ENCODE measurements around the gene CARMIL3.

Gene CARMIL3

DNA sequence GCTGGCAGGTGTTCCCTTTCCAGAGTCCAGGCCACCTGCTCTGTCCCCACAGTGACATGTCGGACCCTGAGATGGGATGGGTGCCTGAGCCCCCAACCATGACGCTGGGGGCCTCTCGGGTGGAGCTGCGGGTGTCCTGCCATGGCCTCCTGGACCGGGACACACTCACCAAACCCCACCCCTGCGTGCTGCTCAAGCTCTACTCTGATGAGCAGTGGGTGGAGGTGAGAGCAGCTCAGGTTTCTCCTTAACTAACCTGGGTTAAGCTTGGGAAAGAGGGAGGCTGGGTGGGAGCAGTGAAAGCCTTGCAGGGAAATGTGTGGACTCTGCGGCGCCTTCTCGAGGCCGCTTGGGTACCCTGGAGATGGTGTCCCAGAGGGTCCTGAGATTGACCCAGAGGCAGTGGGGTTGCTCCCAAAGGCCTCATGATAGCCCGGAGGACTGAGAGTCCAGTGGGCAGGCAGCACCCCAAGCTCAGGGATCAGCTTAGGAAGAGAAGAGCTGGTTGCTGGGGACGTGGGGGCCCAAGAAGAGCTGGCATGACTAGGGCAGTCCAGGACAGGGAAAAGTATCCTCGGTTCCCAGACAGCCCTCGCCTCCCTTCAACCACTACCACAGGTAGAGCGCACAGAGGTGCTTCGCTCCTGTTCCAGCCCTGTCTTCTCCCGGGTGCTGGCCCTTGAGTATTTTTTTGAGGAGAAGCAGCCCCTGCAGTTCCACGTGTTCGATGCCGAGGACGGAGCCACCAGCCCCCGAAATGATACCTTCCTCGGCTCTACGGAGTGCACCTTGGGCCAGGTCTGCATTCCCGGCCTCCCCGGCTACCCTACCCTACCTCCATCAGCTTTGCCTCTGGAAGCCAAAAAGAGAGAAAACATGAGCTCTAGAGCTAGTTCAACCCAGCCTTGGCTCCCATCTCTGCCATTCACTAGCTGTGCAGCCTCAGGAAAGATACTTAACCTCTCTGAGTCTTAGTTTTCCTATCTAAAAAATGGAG lies 21.4 kb downstream of the CARMIL3 start:
- Mint-ChIP-seq H3K4me1 (peaks cover 17% of the 10 kb centered on the region), H3K27ac (no peak overlapping the region), H3K27me3 (peaks cover 5% of the 10 kb centered on the region), H3K36me3 (ENCODE audit: low read depth) (no peaks in the 10 kb centered on the region), H3K4me3 (no peak overlapping the region), H3K9me3 (no peaks in the 10 kb centered on the region)
- ATAC-seq (no peak), DNase-seq (no peak)

DNA sequence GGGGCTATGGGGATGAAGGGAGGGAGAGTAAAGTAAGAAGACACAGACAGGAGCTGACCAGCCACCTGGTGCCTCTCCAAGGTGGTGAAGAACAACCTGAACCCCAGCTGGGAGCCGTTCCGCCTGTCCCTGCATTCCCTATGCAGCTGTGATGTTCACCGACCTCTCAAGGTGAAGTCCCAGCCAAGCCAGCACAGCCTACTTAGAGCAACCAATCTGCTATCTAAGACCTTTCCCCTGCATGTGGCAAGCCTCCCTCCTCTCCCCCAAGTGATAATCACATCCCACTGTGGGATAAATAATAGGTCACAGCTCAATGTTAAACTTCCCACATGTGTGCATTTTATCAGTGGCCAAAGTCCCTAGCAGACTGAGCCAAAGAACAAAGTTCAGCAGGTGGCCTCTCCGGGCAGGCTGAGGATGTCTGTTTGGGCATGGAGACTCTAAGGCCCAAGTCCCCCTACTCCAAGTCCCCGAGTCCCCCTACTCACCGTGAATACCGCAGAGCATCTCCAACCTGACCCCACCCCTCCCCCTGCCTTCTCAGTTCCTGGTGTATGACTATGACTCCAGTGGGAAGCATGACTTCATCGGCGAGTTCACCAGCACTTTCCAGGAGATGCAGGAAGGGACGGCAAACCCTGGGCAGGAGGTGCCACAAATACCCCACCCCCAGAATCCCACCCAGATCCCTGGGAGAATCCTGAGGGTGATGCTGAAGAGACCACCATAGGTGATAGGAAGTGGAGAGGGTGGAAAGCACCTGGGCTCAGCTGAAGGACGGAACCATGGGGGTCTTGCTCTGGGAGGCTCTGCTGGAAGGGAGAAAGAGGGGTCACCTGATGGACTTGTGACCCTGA lies 23.0 kb downstream of the CARMIL3 start:
- H3K9me3 Mint-ChIP-seq = no peaks in the 10 kb centered on the region
- ATAC-seq = no peak
- no peaks in the 10 kb centered on the region for H3K36me3 Mint-ChIP-seq (ENCODE audit: low read depth)
- H3K27me3 Mint-ChIP-seq = peaks cover under 1% of the 10 kb centered on the region
- peaks cover 18% of the 10 kb centered on the region for H3K4me1 Mint-ChIP-seq
- no peak overlapping the region for H3K27ac Mint-ChIP-seq
- no peak for DNase-seq
- no peak overlapping the region for H3K4me3 Mint-ChIP-seq

DNA sequence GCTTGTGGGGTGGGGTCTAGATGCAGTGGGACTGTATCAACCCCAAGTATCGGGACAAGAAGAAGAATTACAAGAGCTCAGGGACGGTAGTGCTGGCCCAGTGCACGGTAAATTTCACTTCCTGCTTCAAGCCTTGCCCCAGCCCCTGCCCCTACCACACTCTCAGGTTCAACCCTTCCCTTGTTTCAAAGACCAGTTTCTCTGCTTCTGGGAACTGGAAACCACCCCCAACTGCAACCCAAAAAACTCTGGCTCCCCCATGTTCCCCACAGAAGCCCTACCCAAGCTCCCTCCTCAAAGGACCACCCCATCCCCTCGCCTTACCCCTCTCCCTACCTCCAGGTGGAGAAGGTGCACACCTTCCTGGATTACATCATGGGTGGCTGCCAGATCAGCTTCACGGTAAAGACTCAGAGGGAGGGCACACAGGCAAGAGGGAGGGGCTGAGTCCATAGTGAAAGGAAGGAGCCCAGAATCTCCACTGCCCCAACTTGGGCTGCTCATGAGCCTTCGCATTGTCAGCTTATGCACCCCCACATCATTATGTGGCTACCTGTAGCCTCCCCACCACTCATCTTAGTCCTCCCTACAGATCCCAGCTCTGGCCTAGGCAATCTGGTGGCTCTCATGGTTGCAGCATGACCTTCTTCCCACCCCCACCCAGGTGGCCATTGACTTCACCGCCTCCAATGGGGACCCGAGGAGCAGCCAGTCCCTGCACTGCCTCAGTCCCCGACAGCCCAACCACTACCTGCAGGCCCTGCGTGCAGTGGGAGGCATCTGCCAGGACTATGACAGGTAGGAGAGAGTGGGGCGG lies 23.9 kb downstream of the CARMIL3 start:
- ATAC-seq = no peak
- no peak overlapping the region for H3K27ac Mint-ChIP-seq

DNA sequence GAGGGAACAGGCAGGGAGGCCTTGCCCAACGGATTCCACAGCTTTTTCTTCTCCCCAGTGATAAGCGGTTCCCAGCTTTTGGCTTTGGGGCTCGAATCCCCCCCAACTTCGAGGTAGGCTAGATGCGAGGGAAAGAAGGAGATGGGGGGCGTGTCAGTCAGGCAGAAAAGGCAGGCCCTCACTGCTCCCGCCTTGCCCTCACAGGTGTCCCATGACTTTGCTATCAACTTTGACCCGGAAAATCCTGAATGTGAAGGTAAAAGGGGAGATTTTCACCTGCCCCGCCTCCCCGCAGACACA lies 24.4 kb downstream of the CARMIL3 start:
- Mint-ChIP-seq H3K36me3 (ENCODE audit: low read depth) (no peaks in the 10 kb centered on the region), H3K9me3 (no peaks in the 10 kb centered on the region), H3K4me1 (peaks cover 18% of the 10 kb centered on the region), H3K27me3 (no peaks in the 10 kb centered on the region), H3K4me3 (no peak overlapping the region), H3K27ac (no peak overlapping the region)
- DNase-seq (no peak), ATAC-seq (no peak)

More for the DNA sequence above, 23.9 kb downstream of the CARMIL3 start:
- Mint-ChIP-seq H3K36me3 (ENCODE audit: low read depth) (no peaks in the 10 kb centered on the region), H3K27me3 (no peaks in the 10 kb centered on the region), H3K9me3 (no peaks in the 10 kb centered on the region), H3K4me1 (peaks cover 20% of the 10 kb centered on the region), H3K4me3 (no peak overlapping the region)
- DNase-seq = no peak

DNA sequence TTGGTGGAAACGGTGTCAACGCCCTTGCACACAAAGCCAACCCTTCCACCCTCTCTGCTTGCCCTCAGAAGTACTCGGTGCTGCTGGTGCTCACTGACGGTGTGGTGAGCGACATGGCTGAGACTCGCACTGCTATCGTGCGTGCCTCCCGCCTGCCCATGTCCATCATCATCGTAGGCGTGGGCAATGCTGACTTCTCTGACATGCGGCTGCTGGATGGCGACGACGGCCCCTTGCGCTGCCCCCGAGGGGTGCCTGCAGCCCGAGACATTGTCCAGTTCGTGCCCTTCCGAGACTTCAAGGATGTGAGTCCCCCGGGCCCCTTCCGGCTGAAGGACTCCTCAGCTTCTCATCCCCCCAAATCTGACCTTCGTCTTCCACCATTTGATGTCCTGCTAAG lies 25.3 kb downstream of the CARMIL3 start:
- Mint-ChIP-seq H3K9me3 (no peaks in the 10 kb centered on the region), H3K36me3 (ENCODE audit: low read depth) (no peaks in the 10 kb centered on the region), H3K27me3 (no peaks in the 10 kb centered on the region), H3K27ac (no peak overlapping the region), H3K4me1 (peaks cover 22% of the 10 kb centered on the region), H3K4me3 (no peak overlapping the region)
- no peak for DNase-seq
- no peak for ATAC-seq

DNA sequence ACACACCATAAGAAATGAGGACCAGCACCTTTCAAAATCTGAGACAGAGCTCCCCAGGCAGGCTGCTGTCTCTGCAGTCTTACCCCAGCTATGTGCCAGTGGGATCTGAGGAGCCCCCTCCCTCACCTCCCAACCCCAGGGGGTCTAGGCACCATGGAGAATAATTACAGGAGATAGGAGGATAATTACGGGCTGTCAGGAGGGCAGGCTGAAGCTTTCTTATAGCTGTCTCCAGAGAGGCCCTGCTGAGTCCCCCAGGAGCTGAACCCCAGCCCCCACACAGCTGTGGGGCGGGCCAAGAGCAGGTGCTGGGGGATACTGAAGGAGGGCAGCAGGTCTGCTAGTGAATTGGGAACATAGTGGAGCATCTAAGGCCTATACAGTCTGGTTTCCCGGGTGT lies 26.3 kb downstream of the CARMIL3 start:
- peaks cover 25% of the 10 kb centered on the region for H3K4me1 Mint-ChIP-seq
- H3K4me3 Mint-ChIP-seq = no peak overlapping the region
- ATAC-seq = no peak
- H3K9me3 Mint-ChIP-seq = no peaks in the 10 kb centered on the region
- H3K36me3 Mint-ChIP-seq (ENCODE audit: low read depth) = no peaks in the 10 kb centered on the region
- no peaks in the 10 kb centered on the region for H3K27me3 Mint-ChIP-seq
- H3K27ac Mint-ChIP-seq = no peak overlapping the region
- no peak for DNase-seq

DNA sequence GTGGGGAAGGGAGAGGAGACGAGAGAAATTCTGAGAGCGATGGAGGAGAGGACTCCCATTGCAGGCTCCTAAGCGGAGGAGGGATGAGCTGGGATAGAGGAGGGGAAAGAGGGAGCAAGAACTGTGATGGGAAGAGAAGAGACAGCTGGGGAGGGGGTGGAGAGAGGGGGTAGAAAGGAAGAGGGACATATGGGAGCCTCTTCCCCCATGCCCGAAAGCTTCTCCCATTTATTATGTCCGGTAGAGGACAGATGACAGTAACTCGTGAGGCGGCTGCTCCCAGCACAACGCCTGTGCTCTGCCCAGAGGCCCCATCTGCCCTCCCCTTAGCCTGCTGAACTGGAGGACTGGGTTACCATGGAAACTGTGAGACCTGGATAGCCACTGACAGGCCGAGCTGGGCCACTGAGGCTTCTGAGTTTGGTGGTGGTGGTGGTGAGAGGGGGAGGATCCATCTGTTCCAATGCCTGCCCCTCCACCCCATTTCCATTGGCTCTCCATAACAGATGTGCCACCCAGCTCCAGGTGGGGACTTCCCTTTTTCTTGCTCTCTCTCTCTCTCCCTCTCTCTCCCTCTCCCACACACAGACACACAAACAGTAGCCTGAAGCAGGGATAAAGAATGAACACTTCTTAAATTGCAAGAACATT lies 27.8 kb downstream of the CARMIL3 start:
- Mint-ChIP-seq H3K36me3 (ENCODE audit: low read depth) (no peaks in the 10 kb centered on the region), H3K9me3 (no peaks in the 10 kb centered on the region), H3K27me3 (no peaks in the 10 kb centered on the region), H3K27ac (no peak overlapping the region), H3K4me1 (peaks cover 27% of the 10 kb centered on the region), H3K4me3 (no peak overlapping the region)
- no peak for DNase-seq
- no peak for ATAC-seq

DNA sequence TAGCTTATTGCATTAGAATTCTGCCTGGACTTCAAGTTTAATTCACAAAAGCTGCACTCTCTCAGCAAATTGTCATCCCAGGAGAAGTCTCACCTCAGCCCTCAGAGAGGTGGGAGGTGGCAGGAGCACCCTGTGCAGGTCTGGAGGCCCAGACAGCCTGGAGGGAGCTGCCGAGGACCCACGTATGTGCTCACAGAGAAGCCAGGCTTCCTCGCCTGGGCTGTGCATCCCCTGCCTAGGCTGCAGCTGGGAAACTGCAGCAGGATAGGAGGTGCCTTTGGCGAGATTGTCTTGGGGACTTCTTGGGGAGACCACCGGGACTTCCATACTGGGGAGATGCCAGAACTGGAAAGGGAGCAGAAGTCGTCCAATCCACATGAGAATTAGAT lies 28.3 kb downstream of the CARMIL3 start:
- Mint-ChIP-seq H3K9me3 (no peaks in the 10 kb centered on the region), H3K27ac (no peak overlapping the region), H3K4me1 (peaks cover 26% of the 10 kb centered on the region), H3K4me3 (peak overlapping the region; percentile 77), H3K27me3 (no peaks in the 10 kb centered on the region), H3K36me3 (ENCODE audit: low read depth) (no peaks in the 10 kb centered on the region)
- ATAC-seq (no peak), DNase-seq (no peak)

DNA sequence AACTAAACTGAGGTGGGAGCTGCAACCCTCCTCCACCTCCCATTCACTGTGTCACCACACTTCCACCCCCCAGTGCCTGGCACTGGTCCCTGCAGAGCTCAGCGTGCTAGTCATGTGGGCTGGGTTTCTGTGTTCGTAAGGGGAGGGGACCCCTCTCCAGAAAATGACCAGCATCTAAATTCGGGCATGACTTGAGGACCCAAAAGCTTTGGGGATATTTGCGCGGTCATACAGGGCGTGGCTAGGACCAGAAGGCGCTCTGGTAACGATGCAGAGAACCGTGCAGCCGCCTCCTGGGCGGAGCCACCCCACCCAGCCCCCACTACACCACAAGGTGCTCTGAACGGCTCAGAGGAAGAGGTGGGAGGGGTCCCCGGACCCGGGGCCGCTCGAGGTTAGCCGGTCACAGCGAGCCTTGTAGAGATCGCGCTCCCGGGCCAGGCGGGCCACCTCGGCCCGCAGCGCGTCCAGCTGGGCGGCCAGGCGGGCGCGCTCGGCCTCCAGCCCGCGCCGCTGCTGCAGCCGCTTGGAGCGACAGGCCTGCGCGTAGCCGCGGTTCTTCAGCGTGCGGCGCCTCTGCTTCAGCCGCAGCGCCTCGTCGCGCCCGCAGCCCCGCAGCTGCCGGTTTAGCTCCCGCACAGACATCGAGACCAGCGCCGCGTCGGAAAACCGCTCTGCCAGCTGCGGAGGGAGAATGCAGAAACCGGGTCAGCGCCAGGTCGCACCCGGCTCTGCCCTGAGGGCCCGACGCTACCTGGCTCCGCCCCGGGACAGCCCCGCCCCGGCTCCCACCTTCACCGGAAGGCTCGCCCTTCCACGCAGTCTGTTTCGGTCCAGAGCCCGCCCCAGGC lies 29.3 kb downstream of the CARMIL3 start:
- H3K36me3 Mint-ChIP-seq (ENCODE audit: low read depth) = no peaks in the 10 kb centered on the region
- H3K27ac Mint-ChIP-seq = peak overlapping the region; percentile 67
- H3K4me1 Mint-ChIP-seq = peaks cover 19% of the 10 kb centered on the region
- H3K9me3 Mint-ChIP-seq = no peaks in the 10 kb centered on the region
- peak overlapping the region; percentile 77 for H3K4me3 Mint-ChIP-seq
- DNase-seq (peak; percentile 74), ATAC-seq (peak; percentile 93)
- H3K27me3 Mint-ChIP-seq = no peaks in the 10 kb centered on the region

DNA sequence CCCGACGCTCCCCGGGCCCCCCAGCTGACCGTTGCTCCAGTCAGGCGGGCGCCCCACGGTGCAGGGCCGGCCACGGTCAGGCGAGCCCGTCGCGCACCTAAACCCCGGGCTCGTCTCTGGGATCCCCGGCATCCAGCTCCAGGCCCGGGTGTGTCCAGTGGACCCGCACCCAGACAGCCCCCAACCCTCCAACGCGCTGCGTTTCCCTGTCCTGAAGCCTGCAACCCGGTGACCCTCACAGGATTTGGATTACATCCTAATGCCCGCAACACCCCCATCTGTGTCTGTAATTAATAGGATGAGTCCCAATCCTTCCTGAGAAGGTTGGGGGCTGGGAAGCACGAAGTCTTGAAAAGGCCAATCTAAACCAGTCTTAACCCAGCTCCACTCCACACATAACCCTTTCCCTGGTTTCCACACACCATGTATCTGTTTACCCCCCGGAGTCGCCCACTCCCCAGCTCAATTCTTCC lies 30.0 kb downstream of the CARMIL3 start:
- peaks cover 19% of the 10 kb centered on the region for H3K4me1 Mint-ChIP-seq
- no peaks in the 10 kb centered on the region for H3K36me3 Mint-ChIP-seq (ENCODE audit: low read depth)
- H3K9me3 Mint-ChIP-seq = no peaks in the 10 kb centered on the region
- no peaks in the 10 kb centered on the region for H3K27me3 Mint-ChIP-seq
- H3K27ac Mint-ChIP-seq = peak overlapping the region; percentile 68
- peak overlapping the region; percentile 77 for H3K4me3 Mint-ChIP-seq
- no peak for ATAC-seq
- DNase-seq = no peak

DNA sequence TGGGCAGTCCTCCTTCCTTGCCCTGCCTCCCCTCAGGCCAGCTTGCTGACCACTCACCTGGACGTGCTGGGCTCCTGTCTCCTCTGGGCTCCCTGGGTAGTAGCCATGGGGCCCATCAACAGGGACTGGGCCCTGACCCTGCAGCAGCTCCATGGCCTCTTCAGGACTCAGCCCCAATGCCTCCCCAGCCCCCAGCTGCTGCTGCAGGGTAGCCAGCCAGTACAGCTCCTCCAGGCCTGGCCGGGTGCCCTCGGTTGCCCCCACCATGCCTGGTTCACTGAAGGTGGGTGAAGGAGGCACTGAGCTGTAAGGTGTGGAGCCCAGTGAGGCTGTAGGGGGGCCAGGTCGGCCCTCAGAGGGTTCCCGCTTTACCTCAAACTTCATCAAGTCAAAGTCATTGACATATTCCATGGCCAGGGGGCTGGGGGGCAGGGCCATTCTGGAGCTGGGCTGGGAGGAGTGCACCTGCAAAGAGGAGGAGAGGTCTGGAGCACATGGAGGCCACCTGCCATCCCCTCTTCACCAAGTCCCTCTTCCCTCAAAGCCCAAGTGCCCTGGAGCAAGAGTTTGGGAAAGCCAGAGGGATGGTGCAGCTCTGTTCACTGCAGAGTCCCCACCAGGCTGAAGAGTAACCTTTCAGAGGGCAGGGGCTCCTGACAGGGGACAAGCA lies 30.7 kb downstream of the CARMIL3 start:
- H3K9me3 Mint-ChIP-seq = no peaks in the 10 kb centered on the region
- no peak overlapping the region for H3K27ac Mint-ChIP-seq
- peak overlapping the region; percentile 69 for H3K4me3 Mint-ChIP-seq

DNA sequence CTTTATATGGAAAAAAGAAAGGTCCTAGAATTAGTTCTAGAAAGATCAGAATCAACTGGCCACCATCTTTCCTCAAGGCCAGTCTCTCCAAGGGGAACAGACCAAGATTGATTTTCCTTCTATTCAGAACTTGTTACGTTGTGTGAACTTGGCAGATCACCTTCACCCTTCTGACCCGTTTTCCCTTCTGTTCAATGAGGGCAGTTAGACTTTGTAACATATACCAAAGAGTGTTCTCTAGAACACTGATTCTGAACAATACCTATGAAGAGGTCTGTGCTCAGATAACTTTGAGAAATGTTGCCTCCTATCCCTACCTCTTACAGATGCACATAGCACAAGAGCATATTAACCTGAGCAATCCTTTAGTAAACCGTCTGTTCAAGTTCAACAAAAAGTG lies 31.7 kb downstream of the CARMIL3 start:
- Mint-ChIP-seq H3K27ac (no peak overlapping the region), H3K4me1 (peaks cover 19% of the 10 kb centered on the region), H3K4me3 (no peak overlapping the region), H3K27me3 (no peaks in the 10 kb centered on the region), H3K9me3 (no peaks in the 10 kb centered on the region), H3K36me3 (ENCODE audit: low read depth) (no peaks in the 10 kb centered on the region)
- DNase-seq = no peak
- ATAC-seq = no peak

More for the DNA sequence above, 30.7 kb downstream of the CARMIL3 start:
- DNase-seq = no peak
- Mint-ChIP-seq H3K36me3 (ENCODE audit: low read depth) (no peaks in the 10 kb centered on the region), H3K4me1 (peaks cover 19% of the 10 kb centered on the region), H3K27me3 (no peaks in the 10 kb centered on the region)
- no peak for ATAC-seq

DNA sequence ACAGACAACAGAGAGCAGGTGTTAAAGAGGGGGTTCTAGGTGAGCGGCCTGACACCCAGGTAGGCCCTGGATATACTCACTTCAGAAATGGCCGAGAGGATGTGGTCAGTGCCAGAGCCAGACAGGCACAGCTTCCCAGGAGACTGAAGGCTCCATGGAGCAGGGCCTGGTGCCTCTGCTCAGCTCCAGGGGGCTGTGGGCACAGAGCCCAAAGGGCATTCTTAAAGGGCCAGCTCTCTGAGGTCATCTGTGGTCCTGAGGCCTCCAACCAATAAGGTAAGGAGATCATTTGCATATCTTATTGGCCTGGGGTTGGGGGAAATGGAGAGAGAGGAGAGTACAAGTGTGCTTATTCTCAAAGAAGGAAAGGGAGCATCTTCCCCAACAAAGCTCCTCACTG lies 32.6 kb downstream of the CARMIL3 start:
- DNase-seq (no peak), ATAC-seq (no peak)
- Mint-ChIP-seq H3K36me3 (ENCODE audit: low read depth) (no peaks in the 10 kb centered on the region), H3K27me3 (no peaks in the 10 kb centered on the region), H3K27ac (no peak overlapping the region), H3K9me3 (no peaks in the 10 kb centered on the region), H3K4me1 (peaks cover 19% of the 10 kb centered on the region), H3K4me3 (no peak overlapping the region)
